HEK293T (cell line): Measurements from ENCODE around the gene ARHGAP45.

Experiments
- CTCF ChIA-PET: fragments of 350-600 bp; formaldehyde crosslinking; extraction: SDS; loops from one replicate; lab custom pipeline; 2021; ENCODE audit warnings: antibody characterized with exemption, inconsistent platforms; lab: Yijun Ruan, JAX
- POLR2A ChIA-PET: fragments of 350-600 bp; formaldehyde crosslinking; extraction: SDS; loops from one replicate; lab custom pipeline; 2020; ENCODE audit warnings: antibody characterized with exemption, inconsistent platforms; lab: Yijun Ruan, JAX
- DNase-seq: peaks from one replicate; pipeline ENCODE4 v3.0.0; 2012; ENCODE audit warnings: mixed read lengths; ENCODE audit errors: extremely low spot score
- ARNT ChIP-seq: fragments of 450-650 bp; IDR thresholded peaks from 2 replicates; pipeline ENCODE4 v1.6.1; 2017; ENCODE audit warnings: mild to moderate bottlenecking
- BHLHE40 ChIP-seq: fragments of 450-650 bp; IDR thresholded peaks from 2 replicates; pipeline ENCODE4 v1.6.1; 2016; ENCODE audit warnings: mild to moderate bottlenecking, moderate library complexity, borderline replicate concordance
- CTBP1 ChIP-seq: fragments of 450-650 bp; IDR thresholded peaks from 2 replicates; pipeline ENCODE4 v1.6.1; 2016; ENCODE audit warnings: borderline replicate concordance
- ELF4 ChIP-seq: fragments of 450-650 bp; IDR thresholded peaks from 2 replicates; pipeline ENCODE4 v1.6.1; 2017; ENCODE audit warnings: antibody characterized with exemption
- FOXA1 ChIP-seq: fragments of 450-650 bp; IDR thresholded peaks from 2 replicates; pipeline ENCODE4 v1.6.1; 2016; ENCODE audit warnings: mild to moderate bottlenecking
- FOXK2 ChIP-seq: fragments of 450-650 bp; IDR thresholded peaks from 2 replicates; pipeline ENCODE4 v1.6.1; 2016; ENCODE audit warnings: mild to moderate bottlenecking
- FOXM1 ChIP-seq: fragments of 450-650 bp; IDR thresholded peaks from 2 replicates; pipeline ENCODE4 v1.6.1; 2017; ENCODE audit warnings: mild to moderate bottlenecking, borderline replicate concordance
- HDGF ChIP-seq: fragments of 450-650 bp; IDR thresholded peaks from 2 replicates; pipeline ENCODE4 v1.6.1; 2017; ENCODE audit warnings: antibody characterized with exemption, borderline replicate concordance
- L3MBTL2 ChIP-seq: fragments of 450-650 bp; conservative IDR thresholded peaks from 2 replicates; pipeline ENCODE4 v1.6.1; 2016; ENCODE audit warnings: mild to moderate bottlenecking
- NFRKB ChIP-seq: fragments of 450-650 bp; IDR thresholded peaks from 2 replicates; pipeline ENCODE4 v1.6.1; 2016; ENCODE audit warnings: mild to moderate bottlenecking, moderate library complexity
- PKNOX1 ChIP-seq: fragments of 450-650 bp; IDR thresholded peaks from 2 replicates; pipeline ENCODE4 v1.6.1; 2016
- SP1 ChIP-seq: fragments of 450-650 bp; IDR thresholded peaks from 2 replicates; pipeline ENCODE4 v1.6.1; 2017
- SUZ12 ChIP-seq: fragments of 450-650 bp; IDR thresholded peaks from 2 replicates; pipeline ENCODE4 v1.6.1; 2016; ENCODE audit warnings: mild to moderate bottlenecking
- TARDBP ChIP-seq: fragments of 450-650 bp; IDR thresholded peaks from 2 replicates; pipeline ENCODE4 v1.6.1; 2016
- ZNF384 ChIP-seq: fragments of 450-650 bp; IDR thresholded peaks from 2 replicates; pipeline ENCODE4 v1.6.1; 2016

Gene ARHGAP45

GRCh38 chr19:1098177-1099051, 31.4 kb downstream of the ARHGAP45 start:
- CTCF ChIA-PET: no interaction called here
- no peak for DNase-seq
- TF ChIP-seq NFRKB (no peak), FOXA1 (no peak), SP1 (no peak), BHLHE40 (no peak), FOXM1 (no peak), CTBP1 (no peak), ZNF384 (no peak)
- POLR2A ChIA-PET: interaction anchor here (1.1 to 1.4 kb wide), 2 partner anchors 72 to 171 kb away, joined by 3 to 7 read pairs; partner anchors contain the start of genes CIRBP and CNN2

- CTCF ChIA-PET: no interaction called here
- DNase-seq: no peak
- POLR2A ChIA-PET: interaction anchor here (2.0 kb wide), 1 partner anchor 168 kb away, joined by 9 read pairs; the partner anchor contains the start of gene CIRBP
Measured at GRCh38 chr19:1101337-1101698, 34.4 kb downstream of the ARHGAP45 start.

GRCh38 chr19:1102407-1103131, 35.6 kb downstream of the ARHGAP45 start:
- no peak for DNase-seq
- TF ChIP-seq BHLHE40 (no peak), ZNF384 (peak; percentile 74)
- ChIA-PET CTCF (interaction anchor here (0.7 to 1.6 kb wide), 2 partner anchors 11 to 103 kb away, joined by 4 to 5 read pairs; no protein-coding TSS in a partner anchor), POLR2A (interaction anchor here (2.0 kb wide), 1 partner anchor 166 kb away, joined by 9 read pairs; the partner anchor contains the start of gene CIRBP)

More at GRCh38 chr19:1101337-1101698, 34.4 kb downstream of the ARHGAP45 start:
- TF ChIP-seq ELF4 (no peak), NFRKB (no peak), ARNT (no peak), FOXM1 (no peak), TARDBP (no peak), SP1 (no peak), L3MBTL2 (no peak), CTBP1 (no peak), FOXA1 (no peak)

GRCh38 chr19:1103132-1103707, 36.3 kb downstream of the ARHGAP45 start:
- POLR2A ChIA-PET: interaction anchor here (1.0 to 1.6 kb wide), 3 partner anchors 20 to 114 kb away, joined by 3 to 9 read pairs (median 3); no protein-coding TSS in a partner anchor
- no peak for DNase-seq
- no peak for TF ChIP-seq SUZ12
- TF ChIP-seq ZNF384: no peak
- no peak for TF ChIP-seq CTBP1
- no peak for TF ChIP-seq HDGF
- no peak for TF ChIP-seq FOXM1
- no peak for TF ChIP-seq BHLHE40
- no peak for TF ChIP-seq TARDBP
- no peak for TF ChIP-seq L3MBTL2
- no peak for TF ChIP-seq PKNOX1
- no peak for TF ChIP-seq FOXA1
- no peak for TF ChIP-seq SP1
- TF ChIP-seq ARNT: no peak
- CTCF ChIA-PET: interaction anchor here (0.7 to 1.6 kb wide), 2 partner anchors 10 to 104 kb away, joined by 4 to 5 read pairs; no protein-coding TSS in a partner anchor

- TF ChIP-seq ELF4 (0 out of 2 replicates have a peak, but pooled peaks have one; percentile 19), FOXK2 (no peak), HDGF (no peak), PKNOX1 (peak; percentile 44; the same call in 1 of the 2 replicates)
- ChIA-PET POLR2A (interaction anchor here (0.6 to 1.6 kb wide), 8 partner anchors 10 to 165 kb away, joined by 3 to 9 read pairs (median 3); no protein-coding TSS in a partner anchor), CTCF (interaction anchor here (0.6 to 1.6 kb wide), 2 partner anchors 10 to 39 kb away, joined by 3 to 4 read pairs; no protein-coding TSS in a partner anchor)
- peak; percentile 96 for DNase-seq
Measured at GRCh38 chr19:1103708-1104310, 36.8 kb downstream of the ARHGAP45 start, which contains the start of gene GPX4. GPX4 (plus strand) TSS chr19:1103994; CDS start chr19:1104044, 50 bp downstream.
